22Rv1 (cell line): ENCODE measurements around the gene HMG20B.
A peak's percentile ranks its signal among the peaks of the same experiment; 100 is the strongest.

ENCODE experiments used
- H3K27ac ChIP-seq: fragments of 450-650 bp; 2 replicates; pipeline ENCODE4 v1.5.1; 2017
- CTCF ChIP-seq: fragments of 450-650 bp; IDR thresholded peaks from 2 replicates; pipeline ENCODE4 v1.5.1; 2017; ENCODE audit warnings: mild to moderate bottlenecking
- ZFX ChIP-seq: fragments of 450-650 bp; IDR thresholded peaks from 2 replicates; pipeline ENCODE4 v1.6.1; 2017; ENCODE audit warnings: antibody characterized with exemption, borderline replicate concordance

HMG20B gene

GRCh38 chr19:3557461-3558248 lies 15.1 kb upstream of the HMG20B start, which contains the start of gene MFSD12:
Gene MFSD12 (minus strand): TSS chr19:3557586. CDS start chr19:3557403, 183 bp downstream.
- peak within 1 kb of the TSS; percentile 71 for H3K27ac ChIP-seq
- TF ChIP-seq CTCF: 0 out of 2 replicates have a peak, but pooled peaks have one; percentile 3
- no peak for TF ChIP-seq ZFX

- H3K27ac ChIP-seq: no peak overlapping the region
Observed at GRCh38 chr19:3563709-3564524, 8.8 kb upstream of the HMG20B start.

GRCh38 chr19:3565139-3565538 lies 7.6 kb upstream of the HMG20B start:
- H3K27ac ChIP-seq: no peak overlapping the region
- no peak for TF ChIP-seq CTCF
- no peak for TF ChIP-seq ZFX

More at GRCh38 chr19:3563709-3564524, 8.8 kb upstream of the HMG20B start:
- TF ChIP-seq CTCF (no peak), ZFX (no peak)

- peak overlapping the region; percentile 98 for H3K27ac ChIP-seq
Observed at GRCh38 chr19:3570042-3570441, 2.7 kb upstream of the HMG20B start.

- peak overlapping the region; percentile 98 for H3K27ac ChIP-seq
- TF ChIP-seq ZFX (no peak), CTCF (no peak)
Observed at GRCh38 chr19:3570606-3571011, 2.1 kb upstream of the HMG20B start.

- no peak for TF ChIP-seq ZFX
- no peak for TF ChIP-seq CTCF
- peak overlapping the region; percentile 98 for H3K27ac ChIP-seq
Observed at GRCh38 chr19:3572132-3572854, 451 bp upstream of the HMG20B start.

- TF ChIP-seq CTCF (no peak), ZFX (no peak)
- peak overlapping the region; percentile 98 for H3K27ac ChIP-seq
Observed at GRCh38 chr19:3573162-3573857, 566 bp downstream of the HMG20B start.
